HG03280 (cell line): ENCODE results near the gene SLC22A13.
"Not testable (repeated sequence)": the region's sequence is repeated elsewhere in the genome, so short reads cannot be mapped to it uniquely, and the experiment has no call there.

Source experiments
- ATAC-seq: cut with Tn5 transposase; IDR thresholded peaks from one replicate; pipeline ENCODE4 v1.9.1; 2021; ENCODE audit warnings: mild to moderate bottlenecking, moderate library complexity; ENCODE audit not compliant: unreplicated experiment

The SLC22A13 gene

GRCh38 chr3:38297053-38297452 is 31.4 kb downstream of the SLC22A13 start:
- not testable (repeated sequence) for ATAC-seq

GRCh38 chr3:38297537-38297936 is 31.9 kb downstream of the SLC22A13 start:
- ATAC-seq = no peak

- ATAC-seq = no peak
Observed at GRCh38 chr3:38297947-38298711, 32.5 kb downstream of the SLC22A13 start.

- ATAC-seq = no peak
Observed at GRCh38 chr3:38306941-38307340, 41.3 kb downstream of the SLC22A13 start.

GRCh38 chr3:38307599-38307998 is 42.0 kb downstream of the SLC22A13 start:
- no peak for ATAC-seq

- ATAC-seq = no peak
Observed at GRCh38 chr3:38308456-38308855, 42.8 kb downstream of the SLC22A13 start.

GRCh38 chr3:38311476-38311875 is 45.9 kb downstream of the SLC22A13 start:
- no peak for ATAC-seq

GRCh38 chr3:38311941-38312340 is 46.3 kb downstream of the SLC22A13 start:
- no peak for ATAC-seq

GRCh38 chr3:38312356-38312755 is 46.7 kb downstream of the SLC22A13 start:
- no peak for ATAC-seq

GRCh38 chr3:38313263-38313662 is 47.7 kb downstream of the SLC22A13 start:
- ATAC-seq = no peak

- no peak for ATAC-seq
Observed at GRCh38 chr3:38313695-38314094, 48.1 kb downstream of the SLC22A13 start.

- ATAC-seq = no peak
Observed at GRCh38 chr3:38314112-38314763, 48.6 kb downstream of the SLC22A13 start.

GRCh38 chr3:38314764-38315487 is 49.3 kb downstream of the SLC22A13 start:
- ATAC-seq = no peak

- ATAC-seq = no peak
Observed at GRCh38 chr3:38315488-38316230, 50.0 kb downstream of the SLC22A13 start.

- no peak for ATAC-seq
Observed at GRCh38 chr3:38316356-38317191, 51.0 kb downstream of the SLC22A13 start.

- no peak for ATAC-seq
Observed at GRCh38 chr3:38317192-38317759, 51.7 kb downstream of the SLC22A13 start.

GRCh38 chr3:38318766-38319671 is 53.4 kb downstream of the SLC22A13 start:
- no peak for ATAC-seq

- not testable (repeated sequence) for ATAC-seq
Observed at GRCh38 chr3:38320638-38321037, 55.0 kb downstream of the SLC22A13 start.

- ATAC-seq = no peak
Observed at GRCh38 chr3:38323060-38323459, 57.4 kb downstream of the SLC22A13 start.
